Activated CD4-positive, alpha-beta T cell treated with anti-CD3 and anti-CD28 coated beads for 36 hours (primary cell): ENCODE data around the gene UPF2. TPM values are rescaled to one million over a fixed set of nuclear protein-coding genes. Genes with fewer than 3 reads are reported as not detected.

Experiments
- ATAC-seq: fragments of 200-7000 bp; cut with Tn5 transposase; one replicate; pipeline ENCODE4 v1.10.0; 2021; ENCODE audit warnings: mild to moderate bottlenecking, moderate library complexity
- CTCF ChIA-PET: fragments of 350-600 bp; sonication (Branson Sonifier 250); formaldehyde crosslinking; loops from one replicate; lab custom pipeline; 2021; ENCODE audit warnings: antibody characterized with exemption; lab: Charles Lee
- POLR2A ChIA-PET: fragments of 350-600 bp; sonication (Branson Sonifier 250); formaldehyde crosslinking; loops from one replicate; lab custom pipeline; 2021; ENCODE audit warnings: antibody characterized with exemption, inconsistent platforms; lab: Charles Lee
- DNase-seq: peaks from one replicate; pipeline ENCODE4 v3.0.0-alpha.2; 2020
- H3K27ac Mint-ChIP-seq: one replicate; pipeline ENCODE4 v1.8.0; 2021; ENCODE audit warnings: mixed read lengths
- H3K27me3 Mint-ChIP-seq: one replicate; pipeline ENCODE4 v1.8.0; 2021; ENCODE audit warnings: mixed read lengths
- H3K36me3 Mint-ChIP-seq: one replicate; pipeline ENCODE4 v1.8.0; 2021; ENCODE audit warnings: low read depth, mixed read lengths
- H3K4me1 Mint-ChIP-seq: one replicate; pipeline ENCODE4 v1.8.0; 2021; ENCODE audit warnings: mixed read lengths
- H3K4me3 Mint-ChIP-seq: one replicate; pipeline ENCODE4 v1.8.0; 2021; ENCODE audit warnings: mild to moderate bottlenecking, moderate library complexity, mixed read lengths
- H3K9me3 Mint-ChIP-seq: one replicate; pipeline ENCODE4 v1.8.0; 2021; ENCODE audit warnings: low read depth, mixed read lengths
- intact Hi-C, 2 experiments: fragments of 100-400 bp; cut with DNase I in 1 of 2; cut with micrococcal nuclease in 1 of 2; formaldehyde crosslinking; loops; one replicate each; pipeline versions ENCODE4 v1.14.2 to v1.15.1; 2022 to 2024; cut with DNase I, micrococcal nuclease
- total RNA-seq, 2 experiments: library from RNA; stranded (reverse); gene quantifications; one replicate each; pipeline ENCODE4 v1.2.3, GENCODE V29; 2021

UPF2 gene
- total RNA-seq, 2 experiments from 2014 or later, result 34.2 to 46.8 TPM

DNA sequence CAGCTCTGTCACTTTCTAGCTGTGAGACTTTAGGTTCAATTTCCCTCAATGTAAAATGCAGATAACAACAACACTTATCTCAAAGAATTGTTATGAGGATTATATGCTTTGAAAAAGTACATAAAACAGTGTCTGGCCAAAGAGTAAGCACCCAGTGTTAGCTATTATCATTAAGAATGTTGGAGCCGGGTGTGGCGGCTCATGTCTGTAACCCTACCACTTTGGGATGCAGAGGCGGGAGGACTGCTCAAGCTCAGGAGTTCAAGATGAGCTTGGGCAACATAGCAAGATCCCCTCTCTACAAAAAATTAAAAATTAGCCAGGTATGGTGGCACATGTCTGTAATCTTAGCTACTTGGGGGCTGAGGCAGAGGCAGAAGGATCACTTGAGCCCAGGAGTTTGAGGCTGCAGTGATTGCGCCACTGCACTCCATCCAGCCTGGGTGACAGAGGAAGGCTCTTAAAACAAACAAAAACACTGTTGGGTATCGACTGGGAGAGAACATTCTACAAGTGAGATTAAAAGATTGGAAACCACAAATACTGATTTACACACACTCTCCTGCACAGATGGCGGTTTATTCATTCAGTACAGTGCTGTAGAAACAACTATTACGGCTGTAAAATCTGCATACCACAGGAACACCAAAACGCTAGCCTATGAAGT lies 112.2 kb downstream of the UPF2 start:
- ATAC-seq, result no peak
- CTCF ChIA-PET, result interaction anchor here (0.6 to 1.3 kb wide), 4 partner anchors 16 to 1389 kb away, joined by 3 to 5 read pairs (median 4); no protein-coding TSS in a partner anchor
- H3K4me1 Mint-ChIP-seq, result no peaks in the 10 kb centered on the region
- H3K4me3 Mint-ChIP-seq, result no peak overlapping the region
- POLR2A ChIA-PET, result interaction anchor here (0.6 kb wide), 1 partner anchor 97 kb away, joined by 4 read pairs; no protein-coding TSS in a partner anchor
- H3K9me3 Mint-ChIP-seq, result no peaks in the 10 kb centered on the region
- no peak overlapping the region for H3K27ac Mint-ChIP-seq
- DNase-seq, result no peak
- no peaks in the 10 kb centered on the region for H3K27me3 Mint-ChIP-seq
- intact Hi-C loops, result no loop called here
- peaks cover 49% of the 10 kb centered on the region for H3K36me3 Mint-ChIP-seq

DNA sequence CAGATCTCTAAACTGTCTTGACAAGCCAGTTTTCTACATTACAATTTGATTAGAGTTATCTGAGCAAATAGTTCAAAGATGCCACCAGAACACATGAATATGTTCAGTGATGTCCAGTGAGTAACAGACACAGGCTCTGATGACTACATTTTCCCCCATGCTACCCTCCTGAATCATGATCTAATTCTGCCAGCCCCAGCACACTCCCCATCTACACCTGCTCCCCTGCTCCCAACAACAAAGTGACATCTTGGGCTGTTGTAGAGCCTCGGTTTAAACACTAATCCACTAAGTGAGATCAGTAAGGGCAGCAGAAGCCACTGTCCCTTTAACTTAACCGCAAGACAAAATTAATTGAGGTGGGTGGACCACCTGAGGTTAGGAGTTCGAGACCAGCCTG lies 114.9 kb downstream of the UPF2 start:
- H3K9me3 Mint-ChIP-seq, result no peaks in the 10 kb centered on the region
- ChIA-PET CTCF (no interaction called here), POLR2A (interaction anchor here (0.7 kb wide), 1 partner anchor 268 kb away, joined by 4 read pairs; the partner anchor contains the start of genes CDC123 and NUDT5)
- no peaks in the 10 kb centered on the region for H3K27me3 Mint-ChIP-seq
- DNase-seq (no peak), ATAC-seq (no peak)
- no peaks in the 10 kb centered on the region for H3K4me1 Mint-ChIP-seq
- H3K36me3 Mint-ChIP-seq, result peaks cover 53% of the 10 kb centered on the region
- intact Hi-C loops, result no loop called here
- no peak overlapping the region for H3K4me3 Mint-ChIP-seq
- no peak overlapping the region for H3K27ac Mint-ChIP-seq

DNA sequence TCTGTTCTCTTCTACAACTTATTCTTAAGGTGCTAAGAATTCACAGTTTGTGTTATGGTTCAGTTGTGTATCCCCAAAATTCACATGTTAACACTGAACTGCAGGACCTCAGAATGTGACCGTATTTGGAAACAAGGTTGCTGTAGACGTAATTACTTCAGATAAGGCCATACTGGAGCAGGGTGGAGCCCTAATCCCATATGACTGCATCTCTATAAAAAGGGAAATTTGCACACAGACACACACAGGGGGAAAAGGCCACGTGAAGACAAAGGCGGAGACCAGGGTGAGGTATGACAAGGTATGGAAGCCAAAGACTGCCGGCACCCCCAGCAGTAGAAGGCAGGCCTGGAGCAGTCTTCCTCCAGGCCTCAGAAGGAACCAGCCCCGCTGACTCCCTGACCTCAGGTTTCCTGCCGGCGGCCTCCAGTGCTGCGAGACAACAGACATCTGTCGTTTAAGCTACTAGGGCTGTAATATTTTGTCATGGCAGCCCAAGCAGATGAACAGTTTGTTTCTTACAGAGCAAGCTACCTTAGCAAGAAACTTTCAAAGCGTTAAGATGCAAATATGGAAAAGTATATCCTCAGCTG lies 120.7 kb downstream of the UPF2 start:
- DNase-seq (no peak), ATAC-seq (no peak)
- Mint-ChIP-seq H3K4me3 (no peak overlapping the region), H3K4me1 (no peaks in the 10 kb centered on the region), H3K36me3 (peaks cover 42% of the 10 kb centered on the region), H3K27ac (no peak overlapping the region), H3K9me3 (no peaks in the 10 kb centered on the region), H3K27me3 (no peaks in the 10 kb centered on the region)
- POLR2A ChIA-PET, result interaction anchor here (0.9 kb wide), 1 partner anchor 8 kb away, joined by 5 read pairs; no protein-coding TSS in a partner anchor
- CTCF ChIA-PET, result no interaction called here
- intact Hi-C loops, result no loop called here

DNA sequence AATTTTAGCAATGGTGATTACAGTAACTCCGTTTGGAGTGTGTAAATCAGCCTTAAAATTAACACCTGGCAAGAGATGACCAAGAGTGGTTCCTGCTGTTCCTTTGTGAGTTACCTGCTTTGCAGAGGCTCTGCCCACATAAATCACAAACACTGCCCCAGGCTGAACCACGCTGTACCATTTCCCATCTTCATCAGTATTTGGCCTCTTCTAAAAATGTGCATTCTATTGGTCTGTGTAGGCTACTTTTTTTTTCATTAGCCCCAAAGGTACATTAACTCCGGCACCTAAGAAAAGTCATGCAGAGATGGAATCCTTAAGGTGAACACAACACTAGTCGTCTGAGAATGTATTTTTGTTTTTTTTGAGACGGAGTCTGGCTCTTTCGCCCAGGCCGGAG lies 123.3 kb downstream of the UPF2 start:
- peaks cover 24% of the 10 kb centered on the region for H3K36me3 Mint-ChIP-seq
- intact Hi-C loops, result no loop called here

DNA sequence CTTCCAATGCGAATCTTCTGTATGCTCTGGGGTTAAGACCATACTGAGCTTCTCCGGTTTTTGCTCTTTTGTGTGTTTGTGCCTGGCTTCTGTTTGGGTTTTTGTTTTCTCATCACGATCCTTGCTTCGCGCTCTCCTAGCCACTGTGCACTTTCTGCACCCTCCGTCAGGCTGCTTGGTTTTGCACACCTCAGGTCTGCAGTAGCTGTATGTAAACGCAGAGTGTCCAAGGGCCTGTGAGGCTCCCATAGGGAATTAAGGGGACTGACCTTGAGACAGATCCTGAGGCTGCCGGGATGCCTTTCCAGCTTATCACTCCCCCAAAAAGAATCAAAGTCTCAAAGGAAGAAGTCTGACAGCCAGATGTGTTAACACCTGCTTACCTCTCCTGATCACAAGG lies 124.2 kb downstream of the UPF2 start:
- Mint-ChIP-seq H3K4me1 (no peaks in the 10 kb centered on the region), H3K36me3 (peaks cover 24% of the 10 kb centered on the region), H3K27ac (no peak overlapping the region), H3K9me3 (no peaks in the 10 kb centered on the region), H3K4me3 (no peak overlapping the region), H3K27me3 (no peaks in the 10 kb centered on the region)
- ChIA-PET CTCF (interaction anchor here (0.7 kb wide), 1 partner anchor 950 kb away, joined by 3 read pairs; no protein-coding TSS in a partner anchor), POLR2A (no interaction called here)
- intact Hi-C loops, result no loop called here
- ATAC-seq, result no peak
- DNase-seq, result no peak

More for the DNA sequence above, 123.3 kb downstream of the UPF2 start:
- H3K9me3 Mint-ChIP-seq, result no peaks in the 10 kb centered on the region
- CTCF ChIA-PET, result interaction anchor here (0.6 to 1.2 kb wide), 2 partner anchors 44 to 67 kb away, joined by 3 read pairs; no protein-coding TSS in a partner anchor
- H3K27me3 Mint-ChIP-seq, result no peaks in the 10 kb centered on the region
- POLR2A ChIA-PET, result no interaction called here
- no peak overlapping the region for H3K27ac Mint-ChIP-seq
- H3K4me3 Mint-ChIP-seq, result no peak overlapping the region
- H3K4me1 Mint-ChIP-seq, result no peaks in the 10 kb centered on the region
- ATAC-seq (no peak), DNase-seq (no peak)

DNA sequence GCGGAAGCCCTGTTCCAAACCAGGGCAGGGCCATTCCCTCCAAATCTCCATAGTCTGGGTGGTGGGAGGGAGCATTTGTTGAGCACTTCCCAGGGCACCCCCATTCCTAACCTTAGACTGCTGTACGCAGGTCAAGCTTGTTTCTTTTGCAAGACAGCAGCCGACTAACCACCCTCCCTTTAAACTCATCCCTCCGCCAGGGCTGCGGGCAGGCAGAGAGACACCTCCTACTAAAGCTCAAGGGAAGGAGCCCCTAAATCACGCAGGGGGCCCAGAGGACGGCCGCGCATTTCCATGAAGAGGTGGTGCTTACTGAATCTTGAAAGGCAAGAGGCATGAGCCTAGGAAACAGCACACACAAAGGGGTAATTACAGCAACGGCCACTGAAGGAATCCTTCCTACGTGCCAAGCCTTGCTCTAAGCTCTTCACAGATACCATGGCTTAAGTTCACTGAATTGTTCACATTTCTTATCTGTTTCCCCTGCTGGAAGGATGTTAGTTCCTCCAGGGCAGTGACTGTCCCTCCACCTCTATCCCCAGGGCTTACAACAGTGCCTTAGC lies 129.4 kb downstream of the UPF2 start:
- Mint-ChIP-seq H3K9me3 (no peaks in the 10 kb centered on the region), H3K4me3 (no peak overlapping the region), H3K27me3 (peaks cover 2% of the 10 kb centered on the region), H3K4me1 (no peaks in the 10 kb centered on the region), H3K36me3 (no peaks in the 10 kb centered on the region), H3K27ac (no peak overlapping the region)
- intact Hi-C loops, result no loop called here
- DNase-seq, result no peak
- no peak for ATAC-seq
- ChIA-PET POLR2A (no interaction called here), CTCF (no interaction called here)

DNA sequence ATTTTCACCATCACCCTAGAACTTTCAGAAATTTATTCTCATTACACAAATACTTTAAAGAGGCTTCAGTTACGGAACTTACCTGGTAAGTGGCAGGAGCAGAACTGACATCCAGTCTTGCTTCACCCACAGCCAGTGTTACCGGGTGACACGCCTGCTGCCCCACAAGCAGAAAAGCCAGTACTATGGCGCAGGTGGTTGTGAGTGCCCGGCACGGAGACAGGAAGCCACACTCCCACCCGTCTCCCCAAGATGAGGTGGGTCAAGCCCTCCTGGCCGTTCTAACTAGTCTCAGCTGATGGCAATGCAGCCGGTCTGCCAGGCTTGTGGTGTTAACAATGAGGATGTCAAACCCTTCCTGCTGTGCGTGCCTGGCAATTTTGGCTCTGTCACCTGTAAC lies 132.5 kb downstream of the UPF2 start:
- POLR2A ChIA-PET, result no interaction called here
- H3K36me3 Mint-ChIP-seq, result no peaks in the 10 kb centered on the region
- intact Hi-C loops, result no loop called here
- CTCF ChIA-PET, result no interaction called here
- H3K27me3 Mint-ChIP-seq, result peaks cover 2% of the 10 kb centered on the region
- H3K27ac Mint-ChIP-seq, result no peak overlapping the region
- DNase-seq (no peak), ATAC-seq (no peak)
- no peaks in the 10 kb centered on the region for H3K4me1 Mint-ChIP-seq
- H3K9me3 Mint-ChIP-seq, result no peaks in the 10 kb centered on the region
- no peak overlapping the region for H3K4me3 Mint-ChIP-seq

DNA sequence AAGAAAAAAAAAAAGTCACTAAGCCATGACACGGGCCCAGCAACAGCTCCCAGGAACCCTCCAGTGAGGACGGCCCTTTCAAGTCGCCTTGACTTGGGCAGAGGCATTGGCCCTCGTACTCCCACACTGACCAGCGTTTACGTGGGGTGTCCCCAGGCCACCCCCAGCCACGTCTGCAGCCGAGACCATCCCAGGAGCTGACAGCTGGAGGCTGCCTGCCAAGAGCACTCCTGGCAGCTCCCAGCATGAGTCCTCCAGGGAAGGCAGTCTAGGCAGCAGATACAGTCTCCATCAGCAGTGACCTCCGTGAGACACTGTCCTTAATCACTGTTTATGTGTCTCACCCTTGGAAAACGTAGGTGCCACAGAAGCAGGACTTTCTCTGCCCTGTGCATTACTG lies 133.0 kb downstream of the UPF2 start:
- ATAC-seq, result no peak
- Mint-ChIP-seq H3K9me3 (no peaks in the 10 kb centered on the region), H3K36me3 (no peaks in the 10 kb centered on the region), H3K4me1 (no peaks in the 10 kb centered on the region), H3K27me3 (peaks cover 2% of the 10 kb centered on the region), H3K27ac (no peak overlapping the region), H3K4me3 (no peak overlapping the region)
- no peak for DNase-seq
- ChIA-PET CTCF (no interaction called here), POLR2A (no interaction called here)
- intact Hi-C loops, result no loop called here

DNA sequence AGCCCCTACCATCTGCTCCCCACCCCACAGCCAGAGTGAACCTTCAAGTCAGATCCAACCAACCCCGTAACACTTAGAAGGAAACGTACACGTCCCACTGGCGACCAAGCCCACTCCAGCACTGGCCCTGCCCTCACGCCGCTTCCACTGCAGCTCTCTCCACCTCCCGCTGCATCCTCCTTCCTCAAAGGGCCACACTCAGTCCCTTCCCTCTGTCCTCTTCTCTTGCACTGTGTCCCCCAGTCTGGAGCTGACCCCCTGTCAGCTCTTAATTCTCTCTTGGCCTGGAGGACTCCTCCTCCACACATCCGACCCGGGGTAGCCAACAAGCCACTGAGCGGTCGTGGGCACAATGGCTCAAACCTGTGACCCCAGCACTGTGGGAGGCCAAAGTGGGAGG lies 133.6 kb downstream of the UPF2 start:
- intact Hi-C loops, result no loop called here
- no peaks in the 10 kb centered on the region for H3K9me3 Mint-ChIP-seq
- peaks cover 2% of the 10 kb centered on the region for H3K27me3 Mint-ChIP-seq
- no peak for ATAC-seq
- H3K4me1 Mint-ChIP-seq, result no peaks in the 10 kb centered on the region
- no peaks in the 10 kb centered on the region for H3K36me3 Mint-ChIP-seq
- ChIA-PET CTCF (no interaction called here), POLR2A (no interaction called here)
- H3K27ac Mint-ChIP-seq, result no peak overlapping the region
- no peak for DNase-seq
- no peak overlapping the region for H3K4me3 Mint-ChIP-seq

DNA sequence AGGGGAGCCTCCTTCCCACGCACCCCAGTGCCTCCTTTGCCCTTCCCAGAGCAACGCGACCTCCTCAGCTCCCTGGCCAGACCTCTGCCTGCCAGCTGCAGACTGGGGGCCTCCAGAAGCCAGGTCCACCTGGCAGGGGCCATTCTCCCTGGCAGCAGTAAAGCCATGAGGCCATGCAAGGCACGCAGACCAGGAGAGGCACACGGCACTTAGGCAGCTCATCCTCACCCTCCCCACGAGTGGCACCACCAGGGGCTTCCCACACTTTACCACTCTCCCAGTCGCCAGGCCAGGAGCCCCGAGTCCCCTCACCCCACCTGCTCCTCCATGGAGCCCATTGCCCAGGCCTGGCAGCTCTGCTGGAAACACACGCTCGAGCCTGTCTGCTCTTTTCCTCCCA lies 134.1 kb downstream of the UPF2 start:
- POLR2A ChIA-PET, result no interaction called here
- ATAC-seq (no peak), DNase-seq (no peak)
- H3K36me3 Mint-ChIP-seq, result no peaks in the 10 kb centered on the region
- H3K4me1 Mint-ChIP-seq, result no peaks in the 10 kb centered on the region
- no peak overlapping the region for H3K4me3 Mint-ChIP-seq
- intact Hi-C loops, result no loop called here
- no peaks in the 10 kb centered on the region for H3K9me3 Mint-ChIP-seq
- H3K27ac Mint-ChIP-seq, result no peak overlapping the region
- CTCF ChIA-PET, result no interaction called here
- peaks cover 2% of the 10 kb centered on the region for H3K27me3 Mint-ChIP-seq

DNA sequence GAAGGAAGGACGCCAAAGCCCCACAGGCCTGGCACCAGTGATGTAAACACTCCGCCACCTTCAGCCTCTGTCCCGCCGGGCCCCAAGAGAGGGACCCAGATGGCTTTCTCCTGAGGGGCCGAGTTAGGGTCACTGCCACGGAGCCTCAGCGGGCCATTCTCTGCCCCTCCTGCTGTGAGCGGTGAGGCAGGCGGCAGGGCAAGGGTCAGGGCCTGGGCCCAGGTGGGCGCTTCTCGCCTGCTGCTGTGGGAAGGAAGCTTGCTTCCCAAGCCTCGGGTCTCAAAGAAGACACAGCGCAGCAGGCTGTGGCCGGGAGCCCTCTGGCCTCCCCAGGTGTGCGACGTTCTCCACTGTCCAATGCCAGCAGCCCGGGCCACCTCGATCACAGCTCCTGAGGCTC lies 134.7 kb downstream of the UPF2 start:
- no peak overlapping the region for H3K27ac Mint-ChIP-seq
- ATAC-seq, result no peak
- intact Hi-C loops, result no loop called here
- no peaks in the 10 kb centered on the region for H3K36me3 Mint-ChIP-seq
- H3K4me1 Mint-ChIP-seq, result no peaks in the 10 kb centered on the region
- no peaks in the 10 kb centered on the region for H3K9me3 Mint-ChIP-seq
- H3K4me3 Mint-ChIP-seq, result no peak overlapping the region
- H3K27me3 Mint-ChIP-seq, result peaks cover 2% of the 10 kb centered on the region
- POLR2A ChIA-PET, result no interaction called here
- DNase-seq, result no peak
- CTCF ChIA-PET, result no interaction called here

DNA sequence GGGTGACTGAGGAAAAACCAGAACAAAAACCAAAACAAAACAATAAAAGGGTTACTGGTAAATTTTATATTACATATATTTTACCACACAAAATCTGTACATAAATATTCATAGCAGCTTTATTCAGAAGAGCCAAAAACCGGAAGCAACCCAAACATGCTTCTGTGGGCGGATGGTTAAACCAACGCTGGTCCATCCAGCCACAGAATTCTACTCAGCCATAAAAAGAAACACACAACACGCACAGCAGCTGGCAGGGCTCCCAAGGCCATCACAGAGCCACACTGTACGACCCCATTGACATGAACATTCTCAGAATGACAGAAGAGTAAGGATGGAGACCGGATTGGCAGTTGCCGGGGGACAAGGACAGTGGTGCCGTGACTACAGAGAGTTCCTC lies 135.9 kb downstream of the UPF2 start:
- ChIA-PET POLR2A (no interaction called here), CTCF (no interaction called here)
- Mint-ChIP-seq H3K27ac (no peak overlapping the region), H3K36me3 (no peaks in the 10 kb centered on the region), H3K4me3 (no peak overlapping the region), H3K4me1 (no peaks in the 10 kb centered on the region), H3K27me3 (peaks cover 2% of the 10 kb centered on the region), H3K9me3 (no peaks in the 10 kb centered on the region)
- DNase-seq (no peak), ATAC-seq (no peak)
- intact Hi-C loops, result no loop called here
